Measurements from ENCODE around the gene USB1. TPM values are rescaled to one million over a fixed set of nuclear protein-coding genes. Genes with fewer than 3 reads are reported as not detected.

The USB1 gene
- total RNA-seq, 3 donors from 2014 or later: 14.5 to 37.0 (median 26.4) TPM

DNA sequence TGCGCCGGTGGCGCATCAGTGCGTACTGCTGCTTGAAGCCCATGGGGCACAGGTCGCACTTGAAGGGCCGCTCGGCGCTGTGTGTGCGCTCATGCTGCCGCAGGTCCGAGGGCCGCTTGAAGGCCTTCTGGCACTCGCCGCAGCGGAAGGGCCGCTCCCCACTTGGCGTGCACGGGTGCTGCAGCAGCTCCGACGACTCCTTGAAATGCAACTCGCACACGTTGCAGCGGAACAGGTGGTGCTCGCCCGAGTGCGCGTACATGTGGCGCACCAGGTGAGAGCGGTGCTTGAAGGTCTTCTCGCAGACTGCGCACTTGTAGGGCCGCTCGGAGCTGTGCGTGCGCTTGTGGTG lies 4.1 kb upstream of the USB1 start:
- Histone ChIP-seq H3K4me1 (peaks cover 0 to 6% of the 10 kb centered on the region in 2 donors), H3K9me3 (no peaks in the 10 kb centered on the region), H3K27ac (no peak overlapping the region), H3K27me3 (no peaks in the 10 kb centered on the region), H3K4me3 (no peak overlapping the region), H3K36me3 (peaks cover 5% of the 10 kb centered on the region)
- no peak for DNase-seq (ENCODE audit: low spot score in 2 of 2)
- intact Hi-C loops (cut with DNase I; ENCODE audit: low total_unique reads): no loop called here
- TF ChIP-seq POLR2AphosphoS5 (IDR thresholded peaks at IDR 0.05) (no peak), POLR2A (IDR thresholded peaks at IDR 0.05) (no peak)
- TF ChIP-seq, protein P1, sequence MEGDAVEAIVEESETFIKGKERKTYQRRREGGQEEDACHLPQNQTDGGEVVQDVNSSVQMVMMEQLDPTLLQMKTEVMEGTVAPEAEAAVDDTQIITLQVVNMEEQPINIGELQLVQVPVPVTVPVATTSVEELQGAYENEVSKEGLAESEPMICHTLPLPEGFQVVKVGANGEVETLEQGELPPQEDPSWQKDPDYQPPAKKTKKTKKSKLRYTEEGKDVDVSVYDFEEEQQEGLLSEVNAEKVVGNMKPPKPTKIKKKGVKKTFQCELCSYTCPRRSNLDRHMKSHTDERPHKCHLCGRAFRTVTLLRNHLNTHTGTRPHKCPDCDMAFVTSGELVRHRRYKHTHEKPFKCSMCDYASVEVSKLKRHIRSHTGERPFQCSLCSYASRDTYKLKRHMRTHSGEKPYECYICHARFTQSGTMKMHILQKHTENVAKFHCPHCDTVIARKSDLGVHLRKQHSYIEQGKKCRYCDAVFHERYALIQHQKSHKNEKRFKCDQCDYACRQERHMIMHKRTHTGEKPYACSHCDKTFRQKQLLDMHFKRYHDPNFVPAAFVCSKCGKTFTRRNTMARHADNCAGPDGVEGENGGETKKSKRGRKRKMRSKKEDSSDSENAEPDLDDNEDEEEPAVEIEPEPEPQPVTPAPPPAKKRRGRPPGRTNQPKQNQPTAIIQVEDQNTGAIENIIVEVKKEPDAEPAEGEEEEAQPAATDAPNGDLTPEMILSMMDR (IDR thresholded peaks at IDR 0.05): no peak

DNA sequence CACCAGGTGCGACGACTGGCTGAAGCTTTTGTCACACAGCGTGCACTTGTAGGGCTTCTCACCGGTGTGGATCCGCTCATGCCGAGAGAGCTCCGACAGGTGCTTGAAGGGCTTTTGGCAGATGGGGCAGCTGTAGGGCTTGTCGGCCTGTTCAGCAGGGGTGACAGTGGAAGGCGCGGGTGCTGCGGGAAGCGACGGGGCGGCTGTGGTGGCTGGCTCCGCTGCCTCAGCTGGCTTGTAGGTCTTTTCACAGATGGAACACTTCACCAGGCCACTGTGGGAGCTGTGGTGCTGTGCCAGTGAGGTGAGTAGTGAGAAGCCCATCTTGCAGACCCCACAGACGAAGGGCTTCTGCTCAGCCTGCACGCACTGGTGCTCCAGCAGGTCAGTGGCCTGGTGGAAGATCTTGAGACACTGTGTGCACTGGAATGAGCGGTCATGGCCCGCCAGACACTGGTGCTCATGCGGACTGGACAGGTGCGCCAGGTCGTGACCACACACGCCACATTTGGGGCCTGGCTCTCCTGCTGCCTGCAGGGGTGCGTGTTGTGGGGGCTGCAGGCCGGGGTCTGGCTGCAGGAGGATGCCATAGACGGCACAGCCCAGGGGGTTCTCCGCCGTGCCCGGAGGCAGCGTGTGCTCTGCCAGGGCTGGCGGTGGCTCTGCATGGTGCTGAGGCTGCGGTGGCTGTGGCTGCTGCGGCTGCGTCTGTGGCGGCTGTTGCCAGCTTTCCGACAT lies 3.5 kb upstream of the USB1 start:
- Histone ChIP-seq H3K27ac (peak overlapping the region; percentile 45 to 58), H3K27me3 (no peaks in the 10 kb centered on the region), H3K4me3 (no peak overlapping the region), H3K4me1 (peaks cover 0 to 6% of the 10 kb centered on the region in 2 donors), H3K9me3 (no peaks in the 10 kb centered on the region), H3K36me3 (peaks cover 5% of the 10 kb centered on the region)
- no peak for TF ChIP-seq POLR2AphosphoS5 (IDR thresholded peaks at IDR 0.05)
- TF ChIP-seq, protein P1 (IDR thresholded peaks at IDR 0.05): no peak
- no peak for TF ChIP-seq POLR2A (IDR thresholded peaks at IDR 0.05)
- intact Hi-C loops (cut with DNase I; ENCODE audit: low total_unique reads): no loop called here
- no peak for DNase-seq (ENCODE audit: low spot score in 2 of 2)

DNA sequence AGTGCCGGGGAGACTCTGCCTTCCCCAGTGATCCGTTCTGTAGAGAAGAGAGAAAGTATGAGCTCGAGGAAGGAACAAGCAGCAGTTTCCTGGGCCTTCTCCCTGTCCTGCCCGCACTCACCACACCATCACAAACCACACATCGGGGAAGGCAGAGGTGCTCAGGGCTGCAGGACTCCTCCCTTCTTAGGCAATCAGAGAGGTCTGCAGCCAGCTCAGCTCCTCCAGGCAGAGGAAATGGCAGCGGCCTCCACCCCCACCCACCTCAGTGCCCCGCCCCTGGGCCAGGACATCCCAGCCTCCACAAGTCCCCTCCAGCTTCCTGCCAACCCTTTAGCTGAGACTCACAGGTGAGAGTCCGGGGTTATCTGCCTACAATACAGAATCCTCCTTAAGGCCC lies 2.7 kb upstream of the USB1 start:
- intact Hi-C loops (cut with DNase I; ENCODE audit: low total_unique reads): no loop called here
- H3K36me3 ChIP-seq: peaks cover 5% of the 10 kb centered on the region
- no peaks in the 10 kb centered on the region for H3K9me3 ChIP-seq
- H3K27me3 ChIP-seq: no peaks in the 10 kb centered on the region
- TF ChIP-seq POLR2A (IDR thresholded peaks at IDR 0.05) (no peak), POLR2AphosphoS5 (IDR thresholded peaks at IDR 0.05) (no peak)
- TF ChIP-seq, protein P1 (IDR thresholded peaks at IDR 0.05): no peak
- H3K4me1 ChIP-seq: no peaks in the 10 kb centered on the region
- DNase-seq (ENCODE audit: low spot score in 2 of 2): no peak
- peak overlapping the region; percentile 45 to 58 for H3K27ac ChIP-seq
- H3K4me3 ChIP-seq: no peak overlapping the region

DNA sequence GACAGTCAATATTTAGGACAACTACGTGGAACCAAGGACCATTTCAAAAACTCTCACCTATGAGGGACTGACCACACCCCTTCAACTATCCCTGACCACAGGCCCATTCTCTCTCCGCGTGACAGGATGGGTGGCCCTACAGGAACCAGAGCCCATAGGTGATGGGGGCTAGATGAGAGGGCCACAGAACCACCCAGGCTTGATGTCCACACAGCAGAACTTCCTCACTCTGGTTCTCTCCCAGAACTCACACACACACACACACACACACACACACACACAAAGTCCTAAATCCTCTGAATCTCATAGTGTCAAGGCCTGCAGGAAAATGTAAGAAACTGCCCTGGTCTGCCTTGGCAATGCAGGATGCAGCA lies 2.2 kb upstream of the USB1 start:
- Histone ChIP-seq H3K4me1 (no peaks in the 10 kb centered on the region), H3K4me3 (peak overlapping the region in 2 of 3 donors; percentile 74 to 77), H3K36me3 (peaks cover 5% of the 10 kb centered on the region), H3K27me3 (no peaks in the 10 kb centered on the region), H3K9me3 (no peaks in the 10 kb centered on the region), H3K27ac (peak overlapping the region in 1 of 2 donors; percentile 45)
- intact Hi-C loops (cut with DNase I; ENCODE audit: low total_unique reads): no loop called here
- TF ChIP-seq, protein P1 (IDR thresholded peaks at IDR 0.05): no peak
- TF ChIP-seq POLR2AphosphoS5 (IDR thresholded peaks at IDR 0.05) (no peak), POLR2A (IDR thresholded peaks at IDR 0.05) (no peak)
- no peak for DNase-seq (ENCODE audit: low spot score in 2 of 2)

DNA sequence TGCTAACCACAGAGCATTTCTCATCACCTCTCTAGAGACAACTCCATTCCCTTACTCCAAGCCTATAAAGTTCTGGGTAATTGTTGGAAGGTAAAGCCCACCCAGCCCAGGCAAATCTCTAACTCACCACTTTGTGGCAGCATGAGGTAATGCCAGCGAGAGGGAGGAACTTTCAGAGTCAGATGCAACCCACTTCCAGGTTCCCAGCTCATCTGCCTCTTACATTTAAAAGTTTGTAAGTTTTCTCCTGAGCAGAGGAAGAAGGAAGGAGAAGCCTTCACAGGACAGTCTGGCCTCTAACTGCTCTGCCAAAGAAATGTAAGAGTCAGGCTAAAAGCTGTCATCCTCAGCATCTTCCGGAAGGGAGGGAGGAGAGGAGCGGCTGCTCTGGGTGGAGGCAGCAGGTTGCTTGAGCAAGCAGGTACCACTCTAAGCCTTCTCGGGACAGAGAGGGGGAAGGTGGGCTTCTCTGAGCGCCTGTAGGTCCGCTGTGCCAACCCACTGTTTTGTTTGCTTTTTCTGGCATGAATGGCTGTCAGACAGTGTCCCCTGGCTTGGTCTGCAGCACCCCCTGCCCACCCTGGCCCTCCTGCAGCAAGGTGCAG lies 1.7 kb upstream of the USB1 start:
- intact Hi-C loops (cut with DNase I; ENCODE audit: low total_unique reads): no loop called here
- Histone ChIP-seq H3K27ac (peak overlapping the region; percentile 83 to 87), H3K9me3 (no peaks in the 10 kb centered on the region), H3K4me3 (peak overlapping the region; percentile 59 to 77 (median 74)), H3K4me1 (no peaks in the 10 kb centered on the region), H3K36me3 (peaks cover 5% of the 10 kb centered on the region), H3K27me3 (no peaks in the 10 kb centered on the region)
- TF ChIP-seq POLR2A (IDR thresholded peaks at IDR 0.05) (no peak), POLR2AphosphoS5 (IDR thresholded peaks at IDR 0.05) (no peak)
- TF ChIP-seq, protein P1 (IDR thresholded peaks at IDR 0.05): no peak
- DNase-seq (ENCODE audit: low spot score in 2 of 2): no peak

Data from breast epithelium (tissue), 4 donors.